ENCODE results near the gene TMEM259.
"Not testable (repeated sequence)": the region's sequence is repeated elsewhere in the genome, so short reads cannot be mapped to it uniquely, and the experiment has no call there.

Gene TMEM259

GRCh38 chr19:1028062-1028926, 7.4 kb upstream of the TMEM259 start:
- H3K4me3 ChIP-seq (ENCODE audit: control insufficient read depth, low read depth, low read length), result peak overlapping the region; percentile 94
- DNase-seq (ENCODE audit: low read depth), result peak; percentile 95
- TF ChIP-seq, protein P1, sequence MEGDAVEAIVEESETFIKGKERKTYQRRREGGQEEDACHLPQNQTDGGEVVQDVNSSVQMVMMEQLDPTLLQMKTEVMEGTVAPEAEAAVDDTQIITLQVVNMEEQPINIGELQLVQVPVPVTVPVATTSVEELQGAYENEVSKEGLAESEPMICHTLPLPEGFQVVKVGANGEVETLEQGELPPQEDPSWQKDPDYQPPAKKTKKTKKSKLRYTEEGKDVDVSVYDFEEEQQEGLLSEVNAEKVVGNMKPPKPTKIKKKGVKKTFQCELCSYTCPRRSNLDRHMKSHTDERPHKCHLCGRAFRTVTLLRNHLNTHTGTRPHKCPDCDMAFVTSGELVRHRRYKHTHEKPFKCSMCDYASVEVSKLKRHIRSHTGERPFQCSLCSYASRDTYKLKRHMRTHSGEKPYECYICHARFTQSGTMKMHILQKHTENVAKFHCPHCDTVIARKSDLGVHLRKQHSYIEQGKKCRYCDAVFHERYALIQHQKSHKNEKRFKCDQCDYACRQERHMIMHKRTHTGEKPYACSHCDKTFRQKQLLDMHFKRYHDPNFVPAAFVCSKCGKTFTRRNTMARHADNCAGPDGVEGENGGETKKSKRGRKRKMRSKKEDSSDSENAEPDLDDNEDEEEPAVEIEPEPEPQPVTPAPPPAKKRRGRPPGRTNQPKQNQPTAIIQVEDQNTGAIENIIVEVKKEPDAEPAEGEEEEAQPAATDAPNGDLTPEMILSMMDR (conservative IDR thresholded peaks at IDR 0.05; ENCODE audit: control insufficient read depth, insufficient read depth, low read depth, low read length), result no peak

- TF ChIP-seq, protein P1 (conservative IDR thresholded peaks at IDR 0.05; ENCODE audit: control insufficient read depth, insufficient read depth, low read depth, low read length), result no peak
- DNase-seq (ENCODE audit: low read depth), result no peak
- H3K4me3 ChIP-seq (ENCODE audit: control insufficient read depth, low read depth, low read length), result peak overlapping the region; percentile 94
Observed at GRCh38 chr19:1027650-1028061, 6.7 kb upstream of the TMEM259 start.

- DNase-seq (ENCODE audit: low read depth), result no peak
- TF ChIP-seq, protein P1 (conservative IDR thresholded peaks at IDR 0.05; ENCODE audit: control insufficient read depth, insufficient read depth, low read depth, low read length), result no peak
- peak overlapping the region; percentile 94 for H3K4me3 ChIP-seq (ENCODE audit: control insufficient read depth, low read depth, low read length)
Observed at GRCh38 chr19:1026783-1027649, 6.1 kb upstream of the TMEM259 start.

GRCh38 chr19:1025960-1026782, 5.2 kb upstream of the TMEM259 start, which contains the start of gene CNN2:
CNN2 (plus strand) TSS chr19:1026608; CDS start chr19:1026662, 54 bp downstream.
- peak; percentile 54 for DNase-seq (ENCODE audit: low read depth)
- TF ChIP-seq, protein P1 (conservative IDR thresholded peaks at IDR 0.05; ENCODE audit: control insufficient read depth, insufficient read depth, low read depth, low read length), result no peak
- H3K4me3 ChIP-seq (ENCODE audit: control insufficient read depth, low read depth, low read length), result peak within 1 kb of the TSS; percentile 94

DNA sequence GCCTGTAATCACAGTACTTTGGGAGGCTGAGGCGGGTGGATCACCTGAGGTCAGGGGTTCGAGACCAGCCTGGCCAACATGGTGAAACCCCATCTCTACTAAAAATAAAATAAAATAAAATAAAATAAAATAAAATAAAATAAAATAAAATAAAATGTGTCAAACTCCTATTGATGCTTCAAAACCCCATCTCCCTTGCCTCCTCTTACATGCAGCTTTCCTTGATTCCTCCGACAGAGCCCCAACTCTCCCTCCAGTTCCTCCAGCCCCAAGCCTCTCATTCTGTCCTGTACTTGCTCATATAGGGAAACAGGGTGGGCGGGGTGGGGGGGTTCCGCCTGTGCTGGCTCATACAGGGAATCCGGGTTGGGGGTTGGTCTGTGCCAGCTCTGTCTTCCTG, 4.2 kb upstream of the TMEM259 start:
- DNase-seq (ENCODE audit: low read depth); H3K4me3 ChIP-seq (ENCODE audit: control insufficient read depth, low read depth, low read length): not testable (repeated sequence)

- not testable (repeated sequence) for DNase-seq (ENCODE audit: low read depth); H3K4me3 ChIP-seq (ENCODE audit: control insufficient read depth, low read depth, low read length)
Observed at GRCh38 chr19:1023883-1024188, 2.9 kb upstream of the TMEM259 start.

DNA sequence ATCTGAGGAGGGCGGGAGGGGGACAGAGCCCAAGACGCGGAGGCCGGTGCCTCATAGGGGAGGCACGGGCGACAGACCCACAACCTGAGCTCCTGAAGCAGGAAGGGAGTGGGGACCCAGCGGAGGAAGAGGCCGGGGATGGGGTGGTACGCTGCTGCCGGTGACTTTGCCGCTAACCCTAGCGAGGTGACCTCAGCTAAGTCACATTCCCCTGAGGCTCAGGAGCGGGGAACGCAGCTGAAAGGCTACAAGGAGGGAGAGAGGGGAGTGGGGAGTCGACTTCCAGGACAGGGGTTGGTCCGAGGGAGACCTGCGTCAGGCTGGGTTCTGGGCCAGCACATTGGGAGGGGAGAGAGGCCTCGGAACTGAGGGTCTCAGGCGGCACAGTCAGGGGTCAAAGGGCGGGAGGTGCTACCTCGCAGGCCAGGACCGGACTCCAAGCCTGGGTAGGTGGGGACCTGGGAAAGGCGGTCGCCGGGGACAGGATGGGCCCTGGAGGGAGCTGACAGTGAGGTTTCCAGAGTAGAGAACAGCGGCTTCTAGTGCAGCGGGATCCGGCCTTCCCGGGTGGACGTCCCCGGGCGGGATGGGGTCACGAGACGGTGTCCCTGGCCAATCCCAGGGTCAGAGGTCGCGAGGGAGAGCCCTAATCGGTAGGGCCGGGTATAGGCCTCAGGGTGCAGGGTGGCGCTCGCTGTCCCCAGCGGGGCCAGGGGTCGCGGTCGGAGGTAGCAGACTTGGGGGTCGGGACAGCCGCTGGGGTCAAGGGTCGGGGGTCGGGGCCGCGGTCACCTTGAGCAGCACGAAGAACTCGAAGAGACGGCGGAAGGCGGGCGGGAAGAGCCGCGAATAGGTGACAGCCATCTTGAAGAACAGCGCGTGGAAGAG, 699 bp downstream of the TMEM259 start:
- no peak for DNase-seq (ENCODE audit: low read depth)
- H3K4me3 ChIP-seq (ENCODE audit: control insufficient read depth, low read depth, low read length), result peak overlapping the region; percentile 90
- TF ChIP-seq, protein P1 (conservative IDR thresholded peaks at IDR 0.05; ENCODE audit: control insufficient read depth, insufficient read depth, low read depth, low read length), result no peak

All from fibroblast of mammary gland (primary cell).